Measurements from ENCODE around the gene UNC13C. TPM values are rescaled to one million over a fixed set of nuclear protein-coding genes. Genes with fewer than 3 reads are reported as not detected.
"Not testable (repeated sequence)": the region's sequence is repeated elsewhere in the genome, so short reads cannot be mapped to it uniquely, and the experiment has no call there.

The UNC13C gene
- 11.3 TPM for polyA plus RNA-seq (ENCODE audit: insufficient read length)
- long read RNA-seq, donor 1, result 0 reads
- long read RNA-seq, donor 2, result 0 reads
- long read RNA-seq, donor 3, result 0 reads
- long read RNA-seq, donor 4, result 0 reads
- long read RNA-seq, donor 5, result 0 reads
- long read RNA-seq, donor 6, result 0 reads
- long read RNA-seq, donor 7, result 0 reads
- long read RNA-seq, donor 8, result 0 reads

- DNase-seq, result peak; percentile 21
Measured at GRCh38 chr15:53978253-53978906, at the start of gene UNC13C. Gene UNC13C (plus strand): TSS chr15:53978441. CDS start chr15:54012904, 34,463 bp downstream.

GRCh38 chr15:53936137-53936536, 42.1 kb upstream of the UNC13C start:
- no peak for DNase-seq

GRCh38 chr15:53937632-53938031, 40.6 kb upstream of the UNC13C start:
- DNase-seq, result not testable (repeated sequence)

- DNase-seq, result no peak
Measured at GRCh38 chr15:53950572-53950971, 27.7 kb upstream of the UNC13C start.

GRCh38 chr15:53955396-53955795, 22.8 kb upstream of the UNC13C start:
- no peak for DNase-seq

- peak; percentile 29 for DNase-seq
Measured at GRCh38 chr15:53962646-53963561, 15.3 kb upstream of the UNC13C start.

- DNase-seq, result no peak
Measured at GRCh38 chr15:53963801-53964200, 14.4 kb upstream of the UNC13C start.

GRCh38 chr15:53974121-53974520, 4.1 kb upstream of the UNC13C start:
- no peak for DNase-seq

GRCh38 chr15:53974813-53975212, 3.4 kb upstream of the UNC13C start:
- no peak for DNase-seq

- DNase-seq, result peak; percentile 49
Measured at GRCh38 chr15:53976844-53977392, 1.3 kb upstream of the UNC13C start.

GRCh38 chr15:53979051-53979788, 979 bp downstream of the UNC13C start:
- no peak for DNase-seq

GRCh38 chr15:53980021-53980420, 1.8 kb downstream of the UNC13C start:
- DNase-seq, result no peak

- DNase-seq, result no peak
Measured at GRCh38 chr15:53982071-53982680, 3.9 kb downstream of the UNC13C start.

- DNase-seq, result no peak
Measured at GRCh38 chr15:53982876-53983275, 4.6 kb downstream of the UNC13C start.

GRCh38 chr15:53984221-53984620, 6.0 kb downstream of the UNC13C start:
- DNase-seq, result no peak

- no peak for DNase-seq
Measured at GRCh38 chr15:53985562-53985961, 7.3 kb downstream of the UNC13C start.

GRCh38 chr15:53987480-53987879, 9.2 kb downstream of the UNC13C start:
- DNase-seq, result no peak

- DNase-seq, result no peak
Measured at GRCh38 chr15:54007256-54007655, 29.0 kb downstream of the UNC13C start.

- no peak for DNase-seq
Measured at GRCh38 chr15:54011656-54012055, 33.4 kb downstream of the UNC13C start.

- DNase-seq, result no peak
Measured at GRCh38 chr15:54014067-54014655, 35.9 kb downstream of the UNC13C start.

- no peak for DNase-seq
Measured at GRCh38 chr15:54017251-54017650, 39.0 kb downstream of the UNC13C start.
